T1000 (cell line): Measurements from ENCODE around the gene ASB8.

Experiments used
- DNase-seq: peaks from one replicate; lab custom pipeline; 2025; ENCODE audit warnings: mixed read lengths; lab: John Stamatoyannopoulos, UW

Gene ASB8, protein sequence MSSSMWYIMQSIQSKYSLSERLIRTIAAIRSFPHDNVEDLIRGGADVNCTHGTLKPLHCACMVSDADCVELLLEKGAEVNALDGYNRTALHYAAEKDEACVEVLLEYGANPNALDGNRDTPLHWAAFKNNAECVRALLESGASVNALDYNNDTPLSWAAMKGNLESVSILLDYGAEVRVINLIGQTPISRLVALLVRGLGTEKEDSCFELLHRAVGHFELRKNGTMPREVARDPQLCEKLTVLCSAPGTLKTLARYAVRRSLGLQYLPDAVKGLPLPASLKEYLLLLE

GRCh38 chr12:48157018-48157888 lies at the start of gene ASB8:
Gene ASB8 (minus strand): TSS chr12:48157515. CDS start chr12:48153496, 4,019 bp downstream.
- peak; percentile 97 for DNase-seq

DNA sequence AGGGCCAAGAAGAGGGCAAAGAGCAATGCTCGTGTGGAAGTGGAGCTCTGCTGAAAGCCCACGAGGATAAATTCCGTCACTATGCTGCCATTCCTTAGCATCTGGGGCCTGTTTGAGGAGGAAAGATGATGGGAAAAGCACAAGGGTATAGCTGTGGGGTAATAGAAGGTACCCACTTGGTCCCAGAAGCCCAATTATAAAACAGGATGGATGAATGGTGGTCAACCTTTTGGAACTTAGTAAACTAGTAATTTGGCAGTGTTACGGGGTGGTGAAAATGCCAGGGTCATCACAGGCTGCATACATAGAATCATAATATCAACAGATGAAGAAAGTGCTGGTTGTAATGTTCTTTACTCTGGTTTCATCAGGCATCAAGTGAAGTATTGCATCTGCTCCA lies 45.9 kb upstream of the ASB8 start, which contains the start of gene OR10AD1:
Gene OR10AD1 (minus strand): TSS at position 101 of the 400 bp plus-strand sequence. CDS start 0 bp downstream, at position 101.
- DNase-seq: no peak

GRCh38 chr12:48202766-48203165 lies 45.5 kb upstream of the ASB8 start:
- DNase-seq: no peak

GRCh38 chr12:48201516-48201915 lies 44.2 kb upstream of the ASB8 start:
- DNase-seq: no peak

- DNase-seq: no peak
These were observed 43.8 kb upstream of the ASB8 start for GRCh38 chr12:48201091-48201490.

DNA sequence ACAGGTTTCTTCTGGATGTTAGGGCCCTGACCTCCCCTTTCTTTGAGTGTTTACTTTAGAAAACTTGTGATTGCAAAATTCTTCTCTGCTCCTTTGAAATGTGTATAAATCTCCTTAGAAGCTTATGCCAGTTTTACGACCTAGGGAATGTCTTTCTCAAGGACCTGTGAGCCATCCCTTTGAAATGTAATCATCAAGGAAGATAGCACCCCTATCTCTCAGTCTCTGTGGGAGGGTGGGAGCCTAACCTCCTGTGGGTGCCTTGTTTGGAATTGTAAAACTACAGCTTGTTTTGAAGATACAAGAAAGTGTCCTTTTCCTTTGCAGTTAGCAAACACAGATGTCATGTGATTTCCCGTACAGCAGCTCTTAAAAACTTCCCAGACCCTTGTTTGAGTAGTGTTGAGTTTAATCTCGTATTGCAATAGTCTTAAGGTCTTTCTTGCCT lies 42.5 kb upstream of the ASB8 start:
- no peak for DNase-seq

DNA sequence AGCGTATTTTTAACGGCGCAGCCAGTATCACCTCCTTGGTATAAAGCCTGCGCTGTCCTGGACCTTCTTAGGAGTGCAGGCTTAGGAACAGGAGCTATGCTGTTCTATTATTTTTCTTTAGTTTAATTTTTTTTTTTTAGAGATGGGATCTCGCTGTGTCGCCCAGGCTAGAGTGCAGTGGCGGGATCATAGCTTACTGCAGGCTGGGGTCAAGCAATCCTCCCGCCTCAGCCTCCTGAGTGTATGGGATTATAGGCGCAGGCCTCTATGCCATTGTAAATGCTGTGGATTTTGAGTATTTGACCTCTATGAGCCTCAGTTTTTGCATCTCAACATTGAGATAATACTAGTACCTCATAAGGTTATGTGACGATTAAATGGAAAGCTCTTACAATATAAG lies 41.7 kb upstream of the ASB8 start:
- DNase-seq: no peak

DNA sequence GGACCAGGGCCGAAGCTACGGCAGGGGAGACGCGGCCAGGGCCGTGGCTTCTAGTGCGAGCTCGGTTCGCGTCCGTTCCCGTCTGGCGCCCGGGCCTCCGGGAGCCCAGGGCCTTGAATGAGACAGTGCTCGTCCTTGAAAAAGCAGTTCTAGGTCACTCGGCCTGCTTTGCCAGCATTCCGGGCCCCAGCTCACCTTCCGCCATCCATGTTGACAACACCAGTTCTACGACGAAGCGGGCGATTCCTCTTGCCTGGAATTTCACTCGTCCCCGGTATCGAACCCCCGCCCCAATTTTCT lies 41.3 kb upstream of the ASB8 start:
- no peak for DNase-seq

GRCh38 chr12:48197971-48198671 lies 40.8 kb upstream of the ASB8 start:
- DNase-seq: peak; percentile 61

- no peak for DNase-seq
These were observed 40.2 kb upstream of the ASB8 start for GRCh38 chr12:48197549-48197970.

GRCh38 chr12:48194799-48195201 lies 37.5 kb upstream of the ASB8 start:
- DNase-seq: no peak

DNA sequence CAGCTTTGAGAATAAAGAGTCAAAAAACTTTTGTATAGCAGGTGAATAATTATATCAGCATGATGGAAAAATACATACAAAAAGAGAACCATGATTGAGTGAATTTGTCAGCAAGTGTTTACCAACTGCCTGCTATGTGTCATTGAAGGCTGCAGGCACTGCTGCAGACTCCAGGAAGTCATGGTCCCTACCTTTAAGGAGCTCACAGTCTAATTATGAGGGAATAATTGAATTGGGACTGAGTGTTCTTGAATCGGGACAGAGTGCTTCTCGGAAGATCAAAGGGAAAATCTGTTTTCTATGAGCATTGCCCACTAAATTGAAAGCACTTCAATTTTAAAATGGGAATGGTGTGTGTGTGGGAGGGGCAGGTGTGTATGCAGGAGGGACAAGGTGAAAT lies 36.3 kb upstream of the ASB8 start:
- DNase-seq: no peak

DNA sequence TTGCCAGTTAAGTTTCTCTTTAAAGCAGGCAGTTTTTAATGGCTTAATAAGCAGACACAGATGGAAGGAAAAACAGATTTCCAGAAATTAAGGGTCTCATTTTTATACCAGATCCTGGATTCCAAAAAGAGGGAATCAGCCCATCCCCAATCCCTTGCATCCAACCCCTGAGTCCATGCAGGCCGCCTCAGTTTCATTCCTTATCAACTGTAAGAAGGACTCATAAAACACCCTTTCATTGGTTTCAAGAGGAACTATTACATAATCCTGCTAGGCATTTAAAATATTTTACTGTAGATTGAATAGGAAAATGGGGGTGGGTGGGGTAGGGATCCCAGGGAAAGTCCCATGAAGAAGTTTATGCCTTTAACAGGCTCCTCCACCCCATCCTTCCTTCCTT lies 35.5 kb upstream of the ASB8 start:
- DNase-seq: no peak

DNA sequence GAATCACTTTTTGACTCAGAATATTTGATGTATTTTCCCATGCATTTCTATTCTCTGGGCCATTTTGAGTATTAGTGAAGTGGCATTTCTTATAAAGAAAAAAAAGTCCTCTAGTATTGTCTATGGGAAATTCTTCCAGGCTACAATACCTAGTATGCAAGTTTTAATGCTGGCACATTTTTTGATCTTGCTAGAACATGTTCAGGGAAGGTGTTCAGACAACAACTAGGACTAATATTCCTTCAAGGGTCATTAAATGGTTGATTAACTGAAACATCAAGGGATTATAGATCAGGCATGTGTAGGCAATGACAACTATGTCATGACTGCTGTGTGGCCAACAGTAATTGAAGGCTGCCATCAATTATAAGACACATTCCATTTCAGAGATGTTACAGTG lies 33.8 kb upstream of the ASB8 start:
- no peak for DNase-seq

GRCh38 chr12:48189331-48190125 lies 32.2 kb upstream of the ASB8 start:
- peak; percentile 68 for DNase-seq

DNA sequence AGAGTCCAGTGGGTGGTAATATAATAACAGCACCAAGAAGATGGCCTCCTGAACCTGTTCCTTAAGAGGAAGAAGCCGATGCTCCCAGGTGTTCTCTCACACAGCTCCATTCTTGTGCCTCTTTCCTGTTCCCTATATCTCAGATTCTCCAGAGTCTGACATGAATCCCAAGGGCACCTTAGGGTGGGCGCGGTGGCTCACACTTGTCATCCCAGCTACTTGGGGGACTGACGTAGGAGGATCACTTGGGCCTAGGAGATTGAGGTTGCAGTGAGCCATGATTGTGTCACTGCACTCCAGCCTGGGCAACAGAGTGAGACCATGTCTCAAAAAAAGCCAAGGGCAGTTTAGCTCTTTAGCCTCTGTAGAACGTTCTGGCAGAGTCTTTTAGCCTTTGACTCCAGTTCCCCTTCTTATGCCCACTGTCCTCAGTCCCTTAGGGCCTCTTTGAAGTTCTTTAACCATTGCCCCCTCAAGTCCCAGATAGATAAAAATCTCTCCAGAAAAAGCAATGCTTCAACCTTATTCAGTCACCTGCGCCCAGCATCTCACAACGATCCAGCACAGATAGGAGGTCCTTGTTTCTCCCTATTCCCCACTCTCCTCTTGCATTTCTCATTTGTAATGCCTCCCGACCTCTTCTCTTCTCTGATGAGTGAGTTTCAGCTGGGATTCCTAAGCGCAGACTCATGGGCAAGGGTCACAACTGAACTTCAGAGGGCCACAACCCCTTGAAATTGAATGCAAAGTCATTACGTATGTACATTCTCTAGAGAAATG lies 30.8 kb upstream of the ASB8 start:
- no peak for DNase-seq

DNA sequence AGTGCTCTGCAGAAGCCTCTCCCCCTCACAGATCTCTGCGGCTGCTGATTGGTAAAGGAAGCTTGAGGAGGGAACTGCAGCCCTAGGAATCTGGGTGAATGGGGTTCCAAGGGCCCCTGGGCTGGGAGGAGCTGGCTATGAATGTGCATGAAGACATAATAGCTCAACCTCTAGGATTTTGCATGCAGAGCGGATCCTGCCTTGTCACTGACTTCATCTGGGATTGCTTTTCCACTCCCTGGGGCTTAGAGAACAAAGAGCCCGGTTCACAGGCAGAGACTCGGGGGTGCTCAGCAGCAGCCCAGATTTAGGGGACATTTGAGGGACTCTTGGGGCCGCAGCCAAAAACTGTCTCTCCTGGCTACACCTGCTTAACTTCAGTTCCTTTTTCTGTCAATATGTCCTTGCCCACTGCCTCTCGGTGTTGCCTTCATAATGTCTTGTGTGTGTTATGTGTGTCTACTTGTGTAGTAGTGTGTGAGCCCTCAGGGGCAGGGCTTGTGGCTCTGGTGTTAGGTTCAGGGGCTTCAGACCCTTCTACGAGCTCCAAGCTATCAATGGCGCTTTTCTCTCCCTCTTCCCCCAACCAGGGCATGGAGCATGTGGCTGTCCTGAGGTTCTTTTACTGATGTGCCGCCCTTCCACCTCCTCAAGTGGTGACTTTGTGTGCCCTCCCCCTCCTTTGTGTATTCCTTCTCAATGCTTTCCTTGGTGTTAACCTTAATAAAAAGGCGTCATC lies 28.0 kb upstream of the ASB8 start:
- DNase-seq: no peak

GRCh38 chr12:48184549-48184922 lies 27.2 kb upstream of the ASB8 start:
- no peak for DNase-seq

DNA sequence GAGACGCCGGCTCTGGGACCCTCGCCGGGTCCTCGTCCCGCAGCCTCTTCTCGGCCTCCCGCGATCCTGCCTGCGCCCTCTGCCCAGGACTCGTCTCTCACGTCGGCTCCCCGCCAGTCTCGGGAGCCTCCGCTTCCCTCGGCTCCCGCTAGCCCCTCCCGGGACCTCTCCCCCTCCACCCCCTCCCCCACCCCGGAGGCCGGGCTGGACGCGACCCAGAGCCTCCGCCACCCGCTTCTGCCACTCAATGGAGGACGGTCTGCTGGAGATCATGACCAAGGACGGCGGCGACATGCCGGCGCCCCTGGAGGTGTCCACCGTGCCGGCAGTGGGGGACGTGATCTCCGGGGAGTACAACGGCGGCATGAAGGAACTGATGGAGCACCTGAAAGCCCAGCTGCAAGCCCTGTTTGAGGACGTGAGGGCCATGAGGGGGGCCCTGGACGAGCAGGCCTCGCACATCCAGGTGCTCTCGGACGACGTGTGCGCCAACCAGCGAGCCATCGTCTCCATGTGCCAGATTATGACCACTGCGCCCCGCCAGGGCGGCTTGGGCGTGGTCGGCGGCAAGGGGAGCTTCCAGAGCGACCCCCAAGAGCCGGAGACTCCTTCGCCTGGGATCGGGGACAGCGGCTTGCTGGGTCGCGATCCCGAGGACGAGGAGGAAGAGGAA lies 26.7 kb upstream of the ASB8 start:
- DNase-seq: no peak
